GM12872 (cell line): Measurements from ENCODE around the gene MYL6.

ENCODE experiments used
- TF ChIP-seq, protein P1 (sequence below): IDR thresholded peaks from 3 replicates; pipeline ENCODE4 v1.5.1; 2011; ENCODE audit warnings: low read depth, mild to moderate bottlenecking, low read length, moderate library complexity; ENCODE audit not compliant: insufficient read depth

MYL6 gene

DNA sequence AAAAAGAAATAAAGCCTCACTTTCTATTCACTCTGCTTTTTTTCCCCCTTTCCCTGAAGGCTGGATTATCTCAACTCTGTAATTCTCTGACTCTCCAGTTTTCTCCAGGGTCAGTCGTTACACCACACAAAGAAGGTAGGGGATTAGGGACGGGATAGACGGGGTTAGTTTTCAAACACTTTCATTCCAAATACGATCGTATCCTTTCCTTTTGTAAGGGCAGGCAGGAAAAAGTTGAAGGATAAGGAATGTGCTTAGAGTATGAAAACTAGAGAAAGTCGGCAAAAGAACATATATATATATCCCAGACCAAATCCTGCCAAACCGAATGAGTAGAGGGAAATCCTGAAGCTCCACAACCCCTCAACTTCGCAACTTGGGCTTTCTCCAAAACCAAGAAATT is 30.7 kb upstream of the MYL6 start:
- TF ChIP-seq, protein P1, sequence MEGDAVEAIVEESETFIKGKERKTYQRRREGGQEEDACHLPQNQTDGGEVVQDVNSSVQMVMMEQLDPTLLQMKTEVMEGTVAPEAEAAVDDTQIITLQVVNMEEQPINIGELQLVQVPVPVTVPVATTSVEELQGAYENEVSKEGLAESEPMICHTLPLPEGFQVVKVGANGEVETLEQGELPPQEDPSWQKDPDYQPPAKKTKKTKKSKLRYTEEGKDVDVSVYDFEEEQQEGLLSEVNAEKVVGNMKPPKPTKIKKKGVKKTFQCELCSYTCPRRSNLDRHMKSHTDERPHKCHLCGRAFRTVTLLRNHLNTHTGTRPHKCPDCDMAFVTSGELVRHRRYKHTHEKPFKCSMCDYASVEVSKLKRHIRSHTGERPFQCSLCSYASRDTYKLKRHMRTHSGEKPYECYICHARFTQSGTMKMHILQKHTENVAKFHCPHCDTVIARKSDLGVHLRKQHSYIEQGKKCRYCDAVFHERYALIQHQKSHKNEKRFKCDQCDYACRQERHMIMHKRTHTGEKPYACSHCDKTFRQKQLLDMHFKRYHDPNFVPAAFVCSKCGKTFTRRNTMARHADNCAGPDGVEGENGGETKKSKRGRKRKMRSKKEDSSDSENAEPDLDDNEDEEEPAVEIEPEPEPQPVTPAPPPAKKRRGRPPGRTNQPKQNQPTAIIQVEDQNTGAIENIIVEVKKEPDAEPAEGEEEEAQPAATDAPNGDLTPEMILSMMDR, result no peak

DNA sequence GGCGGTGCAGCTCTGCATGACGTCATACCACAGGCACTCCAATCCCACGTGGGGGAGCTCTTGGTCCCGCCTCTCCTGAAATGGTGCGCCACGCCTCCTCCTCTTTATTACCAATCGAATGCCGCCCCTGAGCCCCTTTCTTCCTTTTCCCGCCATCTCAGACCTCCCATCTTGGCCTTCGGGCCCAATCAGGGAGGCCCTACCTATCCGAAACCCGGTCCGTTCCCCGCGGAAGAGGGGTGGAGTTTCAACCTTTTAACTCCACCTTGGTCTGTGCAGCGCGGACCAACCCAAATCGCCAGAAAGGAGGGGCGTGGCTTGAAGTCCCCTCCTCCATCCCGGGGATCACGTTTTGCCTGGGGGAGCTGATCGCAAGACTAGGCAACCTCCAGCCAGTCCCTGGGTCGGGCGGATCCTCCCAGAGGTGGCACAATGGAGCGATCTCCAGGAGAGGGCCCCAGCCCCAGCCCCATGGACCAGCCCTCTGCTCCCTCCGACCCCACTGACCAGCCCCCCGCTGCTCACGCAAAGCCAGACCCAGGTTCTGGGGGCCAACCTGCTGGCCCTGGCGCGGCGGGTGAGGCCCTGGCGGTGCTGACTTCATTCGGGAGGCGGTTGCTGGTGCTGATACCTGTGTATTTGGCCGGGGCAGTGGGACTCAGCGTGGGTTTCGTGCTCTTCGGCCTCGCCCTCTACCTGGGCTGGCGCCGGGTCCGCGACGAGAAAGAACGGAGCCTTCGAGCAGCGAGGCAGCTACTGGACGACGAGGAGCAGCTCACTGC is 30.1 kb upstream of the MYL6 start, which contains the start of gene ESYT1:
TSS of gene ESYT1 (plus strand) at position 380 of the 782 bp plus-strand sequence. CDS start at position 433, 53 bp downstream.
- TF ChIP-seq, protein P1, result no peak

DNA sequence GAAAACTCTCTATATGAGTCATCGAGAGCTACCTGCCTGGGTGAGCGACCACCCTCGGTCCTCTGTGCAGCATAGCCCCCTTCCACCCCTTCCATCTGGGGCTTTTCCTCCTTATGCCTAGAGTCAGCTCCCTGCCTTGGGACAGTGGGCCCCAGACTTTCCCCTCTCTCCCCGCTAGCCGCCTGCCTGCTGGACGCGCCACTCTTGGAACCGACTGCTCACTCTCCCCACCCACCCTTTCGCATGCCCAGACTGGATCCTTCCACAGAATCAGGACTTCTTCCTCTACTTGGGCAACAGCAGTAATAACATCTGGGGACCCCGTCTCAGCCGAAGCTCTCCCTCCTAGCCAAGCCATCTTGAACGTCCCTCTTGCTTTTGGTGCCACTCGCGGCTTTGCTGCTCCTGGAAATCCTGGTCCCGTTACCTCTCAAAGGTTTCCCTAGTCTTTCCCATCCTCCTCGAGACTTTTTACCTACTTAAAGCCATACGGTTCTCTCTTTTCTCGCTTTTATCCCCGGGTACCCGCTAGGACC is 29.4 kb upstream of the MYL6 start:
- TF ChIP-seq, protein P1, result no peak

DNA sequence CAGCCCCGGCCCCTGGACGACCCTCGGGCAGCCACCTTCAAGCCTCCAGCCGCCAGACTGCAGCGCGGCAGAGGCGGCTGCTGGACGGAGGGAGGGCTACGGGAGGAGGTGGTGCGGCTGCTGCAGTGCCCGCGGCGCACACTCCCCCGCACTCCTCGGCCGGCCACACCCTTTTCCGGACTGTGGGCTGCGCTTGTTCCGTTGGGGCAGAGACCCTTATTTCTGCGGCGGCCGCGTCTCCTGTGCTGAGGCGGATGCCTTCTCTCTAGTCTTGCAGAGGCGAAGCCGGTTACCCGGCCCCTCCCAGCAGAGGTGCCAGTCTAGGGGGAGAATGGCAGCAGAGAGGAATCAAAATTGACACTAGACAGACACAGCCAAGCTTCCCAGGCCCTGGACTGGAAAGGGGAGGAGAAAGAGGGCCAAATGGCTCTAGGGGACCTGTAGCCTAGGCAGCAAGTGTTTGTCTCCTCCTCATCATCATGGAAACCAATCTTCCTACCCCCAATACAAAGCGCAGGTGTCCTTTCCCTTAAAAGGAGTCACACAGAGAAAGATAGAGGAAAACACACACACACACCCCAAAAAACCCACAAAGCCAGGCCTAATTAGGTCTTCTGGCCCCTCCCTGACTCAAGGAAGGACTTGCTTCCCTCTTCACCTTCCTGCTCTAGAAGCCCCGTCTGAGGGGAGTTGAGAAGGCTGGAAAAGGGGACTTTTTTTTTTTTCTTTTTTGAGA is 28.8 kb upstream of the MYL6 start:
- TF ChIP-seq, protein P1, result no peak

DNA sequence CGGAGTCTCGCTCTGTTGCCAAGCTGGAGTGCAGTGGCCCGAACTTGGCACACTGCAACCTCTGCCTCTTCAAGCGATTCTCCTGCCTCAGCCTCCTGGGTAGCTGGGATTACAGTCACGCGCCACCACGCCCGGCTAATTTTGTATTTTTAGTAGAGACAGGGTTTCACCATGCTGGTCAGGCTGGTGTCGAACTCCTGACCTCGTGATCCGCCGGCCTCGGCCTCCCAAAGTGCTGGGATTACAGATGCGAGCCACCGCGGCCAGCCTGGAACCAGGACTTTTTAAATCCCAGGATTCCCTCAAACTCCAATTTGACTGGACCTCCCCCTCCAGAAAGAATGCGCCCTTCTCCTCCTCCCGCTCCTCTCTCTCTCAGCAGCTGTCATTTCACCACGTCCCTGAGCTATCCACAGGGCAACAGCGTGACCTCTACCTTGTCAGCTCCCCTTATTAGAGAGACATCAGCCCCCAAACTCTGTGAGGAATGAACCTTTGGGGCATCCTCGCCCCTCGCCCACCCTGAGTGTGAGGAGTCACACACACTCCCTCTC is 28.1 kb upstream of the MYL6 start:
- TF ChIP-seq, protein P1, result no peak

DNA sequence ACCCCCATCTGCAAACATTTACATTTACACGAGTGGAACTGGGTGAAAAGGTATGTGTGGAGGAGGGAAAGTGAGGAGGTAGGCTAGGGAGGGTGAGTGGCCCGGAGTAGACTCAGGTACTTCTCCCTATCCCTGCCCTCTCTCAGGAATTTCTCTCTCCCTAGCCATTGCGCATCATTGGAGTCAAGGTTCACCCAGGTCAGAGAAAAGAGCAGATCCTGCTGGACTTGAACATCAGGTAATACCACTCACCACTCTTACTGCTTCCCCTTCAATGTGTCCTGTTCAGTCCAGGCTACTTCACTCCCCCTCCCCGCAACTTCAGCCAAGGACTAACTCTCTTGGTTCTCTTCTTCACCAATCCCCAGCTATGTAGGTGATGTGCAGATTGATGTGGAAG is 27.3 kb upstream of the MYL6 start:
- TF ChIP-seq, protein P1, result no peak

DNA sequence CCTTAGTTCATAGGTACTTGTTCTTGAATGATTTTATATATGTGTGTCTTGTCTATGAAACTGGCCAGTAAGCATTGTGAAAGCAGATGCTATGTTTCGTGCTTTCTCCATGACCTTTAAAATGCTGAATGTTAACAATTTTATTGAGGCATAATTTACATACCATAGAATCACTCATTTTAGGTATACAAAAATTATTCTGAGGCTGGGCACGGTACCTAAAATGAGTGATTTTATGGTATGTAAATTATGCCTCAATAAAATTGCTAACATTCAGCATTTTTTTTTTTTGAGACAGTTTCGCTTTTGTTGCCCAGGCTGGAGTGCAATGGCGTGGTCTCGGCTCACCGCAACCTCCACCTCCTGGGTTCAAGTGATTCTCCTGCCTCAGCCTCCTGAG is 23.3 kb upstream of the MYL6 start:
- TF ChIP-seq, protein P1, result no peak
